Measurements from ENCODE around the gene SCD5.

DNA sequence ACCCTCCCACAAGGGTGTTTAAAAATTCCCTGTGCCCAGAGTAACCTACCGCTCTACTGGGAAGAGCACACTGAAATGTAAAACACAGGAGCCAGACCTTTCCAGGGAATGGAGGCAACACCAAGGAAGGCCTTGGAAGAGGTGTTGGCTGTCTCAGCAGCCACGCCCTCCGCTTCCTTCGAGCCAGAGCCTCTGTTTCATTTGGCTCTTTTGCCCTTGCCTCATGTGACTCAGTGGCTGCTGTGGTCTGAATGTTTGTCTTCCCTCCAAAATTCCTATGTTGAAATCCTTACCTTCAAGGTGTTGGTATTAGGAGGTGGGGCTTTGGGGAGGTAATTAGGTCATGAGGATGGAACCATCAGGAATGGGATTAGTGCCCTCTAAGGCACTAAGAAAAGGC is 11.3 kb downstream of the SCD5 start:
- TF ChIP-seq POLR2A (IDR thresholded peaks at IDR 0.05; ENCODE audit: low read depth, low read length), result no peak
- TF ChIP-seq, protein P1, sequence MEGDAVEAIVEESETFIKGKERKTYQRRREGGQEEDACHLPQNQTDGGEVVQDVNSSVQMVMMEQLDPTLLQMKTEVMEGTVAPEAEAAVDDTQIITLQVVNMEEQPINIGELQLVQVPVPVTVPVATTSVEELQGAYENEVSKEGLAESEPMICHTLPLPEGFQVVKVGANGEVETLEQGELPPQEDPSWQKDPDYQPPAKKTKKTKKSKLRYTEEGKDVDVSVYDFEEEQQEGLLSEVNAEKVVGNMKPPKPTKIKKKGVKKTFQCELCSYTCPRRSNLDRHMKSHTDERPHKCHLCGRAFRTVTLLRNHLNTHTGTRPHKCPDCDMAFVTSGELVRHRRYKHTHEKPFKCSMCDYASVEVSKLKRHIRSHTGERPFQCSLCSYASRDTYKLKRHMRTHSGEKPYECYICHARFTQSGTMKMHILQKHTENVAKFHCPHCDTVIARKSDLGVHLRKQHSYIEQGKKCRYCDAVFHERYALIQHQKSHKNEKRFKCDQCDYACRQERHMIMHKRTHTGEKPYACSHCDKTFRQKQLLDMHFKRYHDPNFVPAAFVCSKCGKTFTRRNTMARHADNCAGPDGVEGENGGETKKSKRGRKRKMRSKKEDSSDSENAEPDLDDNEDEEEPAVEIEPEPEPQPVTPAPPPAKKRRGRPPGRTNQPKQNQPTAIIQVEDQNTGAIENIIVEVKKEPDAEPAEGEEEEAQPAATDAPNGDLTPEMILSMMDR (IDR thresholded peaks at IDR 0.05; ENCODE audit: extremely low read depth in 1 of 2, insufficient read depth in 1 of 2, low read depth in 1 of 2, low read length in 2 of 2), result no peak
- TF ChIP-seq POLR2AphosphoS5 (IDR thresholded peaks at IDR 0.05; ENCODE audit: insufficient read depth, low read depth, low read length), result no peak

Data from endothelial cell of umbilical vein (primary cell).